C4-2B (cell line): ENCODE measurements around the gene EDIL3.

Experiments
- CTCF ChIP-seq: fragments of 450-650 bp; conservative IDR thresholded peaks from 2 replicates; pipeline ENCODE4 v1.5.1; 2017; ENCODE audit warnings: mild to moderate bottlenecking
- ZFX ChIP-seq: fragments of 450-650 bp; IDR thresholded peaks from 2 replicates; pipeline ENCODE4 v1.6.1; 2017

- TF ChIP-seq CTCF: no peak
- TF ChIP-seq ZFX: no peak
These were observed 670 bp downstream of the EDIL3 start for GRCh38 chr5:84383816-84384603.
